Stimulated activated CD4-positive, alpha-beta T cell treated with anti-CD3 and anti-CD28 coated beads, Interleukin-4, amount 100 ng/mL, for 4 hours (primary cell): Measurements from ENCODE around the gene ZNF680.
"Not testable (repeated sequence)": the region's sequence is repeated elsewhere in the genome, so short reads cannot be mapped to it uniquely, and the experiment has no call there.

Source experiments
- DNase-seq, 2 experiments: peaks; one replicate each; pipeline ENCODE4 v3.0.0-alpha.2; 2020

The ZNF680 gene

GRCh38 chr7:64554188-64554587, 8.7 kb downstream of the ZNF680 start:
- not testable (repeated sequence) for DNase-seq

DNA sequence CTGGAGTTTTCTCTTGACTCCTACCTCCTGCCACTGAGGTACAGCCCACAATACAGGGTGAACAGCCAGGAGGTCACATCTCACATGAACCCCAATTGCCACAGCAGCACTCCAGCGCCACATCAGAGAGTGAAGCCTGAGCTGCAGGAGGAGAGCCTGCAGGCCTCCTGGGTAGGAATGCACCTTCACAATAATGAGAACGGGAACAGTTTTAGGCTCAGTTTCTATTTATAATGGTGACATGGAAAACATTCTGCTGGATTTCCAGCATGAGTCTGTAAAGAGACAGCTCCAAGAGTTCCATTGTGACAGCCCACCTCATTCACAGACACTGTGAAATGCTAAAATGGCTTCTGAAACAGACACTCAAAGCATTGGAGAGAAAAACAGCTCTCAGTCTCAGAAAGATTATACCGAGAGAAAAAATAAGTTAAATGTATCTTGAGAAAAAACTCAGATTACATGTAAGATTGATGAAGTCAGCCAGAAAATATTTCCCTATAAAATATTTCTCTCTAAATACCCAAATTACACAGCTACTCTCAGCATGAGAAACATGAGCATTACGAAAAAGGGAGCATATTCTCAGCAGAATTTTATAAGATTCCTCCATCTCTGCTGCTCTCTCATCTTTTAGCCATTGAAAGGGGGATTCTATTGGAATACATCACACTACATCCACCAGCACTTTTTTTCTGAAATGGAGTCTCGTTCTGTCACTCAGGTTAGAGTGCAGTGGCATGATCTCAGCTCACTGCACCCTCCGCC, 11.3 kb downstream of the ZNF680 start:
- DNase-seq = no peak

GRCh38 chr7:64544010-64544409, 18.9 kb downstream of the ZNF680 start:
- no peak for DNase-seq

DNA sequence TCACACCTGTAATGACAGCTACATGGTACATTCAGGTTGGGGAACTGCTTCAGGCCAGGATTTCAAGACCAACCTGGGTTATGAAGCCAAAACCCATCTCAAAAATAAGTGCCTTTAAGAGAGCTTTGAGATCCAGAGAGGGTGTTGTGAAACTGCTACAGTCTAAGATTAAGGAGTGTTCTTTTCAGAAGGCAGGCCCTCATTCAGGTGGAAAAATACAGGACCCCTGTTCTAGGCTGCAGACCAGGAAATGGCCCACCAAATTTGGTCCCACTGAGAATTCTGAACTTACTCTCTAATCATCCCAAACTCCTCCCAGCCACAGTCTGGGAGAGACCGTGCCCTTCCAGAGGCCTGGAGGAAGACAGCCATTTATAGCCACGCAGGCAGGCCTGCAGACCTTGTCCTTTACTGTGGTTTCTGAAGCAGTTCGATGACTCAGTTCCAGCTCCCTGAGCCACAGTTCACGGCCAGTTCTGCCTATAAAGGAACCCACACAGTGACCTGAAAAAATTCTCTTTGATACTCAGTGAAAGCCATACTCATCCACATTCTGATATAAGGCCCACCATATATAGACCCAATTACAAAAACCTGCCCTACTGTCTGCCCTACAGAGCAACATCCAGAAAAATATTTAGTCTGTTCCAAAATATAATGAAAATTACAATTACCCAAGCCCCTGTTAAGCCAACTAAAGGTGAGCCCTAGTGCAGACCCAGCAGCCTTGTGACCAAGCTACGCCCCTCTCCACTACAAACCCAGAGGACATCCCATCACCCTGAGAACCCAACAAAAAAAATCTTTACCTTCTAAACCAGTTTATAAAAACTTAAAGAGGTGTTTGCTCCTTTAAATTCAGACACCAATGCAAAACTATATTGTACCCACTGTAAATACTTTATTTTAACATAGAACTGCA, 21.2 kb downstream of the ZNF680 start:
- no peak for DNase-seq

GRCh38 chr7:64533756-64534155, 29.1 kb downstream of the ZNF680 start:
- DNase-seq = no peak

DNA sequence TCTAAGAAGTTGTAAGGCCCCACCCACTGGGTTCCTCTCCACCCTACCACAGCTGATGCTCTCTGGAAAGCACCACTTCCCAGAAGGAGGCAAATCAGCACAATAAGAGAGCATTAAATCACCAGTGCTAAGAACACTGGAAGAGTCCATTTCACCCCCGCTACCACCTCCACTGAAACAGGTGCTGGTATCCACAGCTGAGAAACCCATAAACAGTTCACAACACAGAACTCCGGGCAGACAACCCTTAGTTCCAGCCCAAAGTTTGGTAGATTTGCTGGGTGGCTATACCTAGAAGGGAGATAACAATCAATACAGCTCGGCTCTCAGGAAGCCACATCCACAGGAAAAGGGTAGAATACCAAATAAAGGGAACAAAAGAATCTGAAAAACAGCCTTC, 34.1 kb downstream of the ZNF680 start:
- no peak for DNase-seq

DNA sequence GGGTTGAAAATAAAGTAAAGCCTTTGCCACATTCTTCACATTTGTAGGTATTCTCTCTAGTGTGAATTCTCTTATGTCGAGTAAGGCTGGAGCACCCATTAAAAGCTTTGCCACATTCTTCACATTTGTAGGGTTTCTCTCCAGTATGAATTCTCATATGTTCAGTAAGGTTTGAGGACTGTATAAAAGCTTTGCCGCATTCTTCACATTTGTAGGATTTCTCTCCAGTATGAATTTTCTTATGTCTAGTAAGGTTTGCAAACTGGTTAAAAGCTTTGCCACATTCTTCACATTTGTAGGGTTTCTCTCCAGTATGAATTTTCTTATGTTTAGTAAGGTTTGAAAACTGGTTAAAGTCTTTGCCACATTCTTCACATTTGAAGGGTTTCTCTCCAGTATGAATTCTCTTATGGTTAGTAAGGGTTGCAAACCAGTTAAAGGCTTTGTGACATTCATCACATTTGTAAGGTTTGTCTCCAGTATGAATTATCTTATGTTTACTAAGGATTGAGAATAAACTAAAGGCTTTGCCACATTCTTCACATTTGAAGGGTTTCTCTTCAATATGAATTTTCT, 41.4 kb downstream of the ZNF680 start:
- no peak for DNase-seq

DNA sequence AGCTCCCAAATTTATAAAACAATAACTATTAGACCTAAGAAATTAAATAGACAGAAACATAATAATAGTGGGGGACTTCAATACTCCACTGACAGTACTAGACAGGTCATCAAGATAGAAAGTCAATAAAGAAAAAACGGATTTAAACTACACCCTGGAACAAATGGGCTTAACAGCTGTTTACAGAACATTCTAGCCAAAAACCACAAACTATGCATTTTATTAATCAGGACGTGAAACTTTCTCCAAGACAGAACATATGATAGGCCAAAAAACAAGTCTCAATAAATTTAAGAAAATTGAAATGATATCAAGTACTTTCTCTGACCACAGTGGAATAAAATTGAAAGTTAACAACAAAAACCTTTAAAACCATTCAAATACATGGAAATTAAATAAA, 46.4 kb downstream of the ZNF680 start:
- no peak for DNase-seq

GRCh38 chr7:64515781-64516180, 47.1 kb downstream of the ZNF680 start:
- no peak for DNase-seq

DNA sequence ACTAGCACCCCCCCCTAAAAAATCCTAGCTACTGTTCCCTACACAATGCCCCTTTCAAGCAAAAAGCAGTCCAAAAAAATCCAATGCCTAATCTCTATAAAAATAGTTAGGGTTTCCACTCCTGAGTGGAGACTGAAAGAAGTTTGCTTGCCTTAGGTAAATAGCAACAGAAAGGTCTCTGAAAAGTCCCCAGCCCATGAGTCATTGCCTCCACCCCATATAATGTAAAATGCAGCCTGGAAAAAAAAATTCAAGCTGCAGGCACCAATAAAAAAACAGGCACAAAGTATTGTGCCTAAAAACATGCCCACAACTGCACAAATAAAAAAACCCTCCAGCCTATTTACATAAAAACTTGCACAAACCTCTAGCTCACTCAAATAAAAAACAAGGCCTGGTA, 47.5 kb downstream of the ZNF680 start:
- DNase-seq = no peak

GRCh38 chr7:64509583-64509982, 53.3 kb downstream of the ZNF680 start:
- no peak for DNase-seq

DNA sequence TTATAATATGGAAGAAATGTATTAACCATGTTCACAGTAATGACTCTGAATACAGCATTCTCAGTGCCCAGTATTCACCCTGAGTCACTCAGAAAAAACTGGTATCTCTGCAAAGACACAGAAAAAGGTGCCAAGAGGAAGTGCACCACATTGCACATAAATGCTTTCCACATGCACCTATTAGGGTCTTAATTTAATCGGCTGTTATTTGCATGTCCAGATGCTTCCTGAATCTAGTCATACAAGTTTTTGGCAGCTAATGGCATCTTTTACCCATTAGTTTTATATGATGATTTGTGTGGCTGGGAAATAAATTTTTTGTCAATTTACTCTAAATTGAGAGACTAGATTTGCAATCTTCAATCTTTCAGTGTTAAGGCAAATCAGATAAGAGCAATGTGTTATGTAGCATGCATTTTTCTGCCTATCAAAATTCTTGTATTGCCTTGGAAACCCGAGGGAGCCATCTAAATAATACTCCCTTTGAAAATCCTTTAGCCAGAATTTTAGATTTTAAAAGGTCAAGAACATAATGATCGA, 58.2 kb downstream of the ZNF680 start:
- DNase-seq = no peak

DNA sequence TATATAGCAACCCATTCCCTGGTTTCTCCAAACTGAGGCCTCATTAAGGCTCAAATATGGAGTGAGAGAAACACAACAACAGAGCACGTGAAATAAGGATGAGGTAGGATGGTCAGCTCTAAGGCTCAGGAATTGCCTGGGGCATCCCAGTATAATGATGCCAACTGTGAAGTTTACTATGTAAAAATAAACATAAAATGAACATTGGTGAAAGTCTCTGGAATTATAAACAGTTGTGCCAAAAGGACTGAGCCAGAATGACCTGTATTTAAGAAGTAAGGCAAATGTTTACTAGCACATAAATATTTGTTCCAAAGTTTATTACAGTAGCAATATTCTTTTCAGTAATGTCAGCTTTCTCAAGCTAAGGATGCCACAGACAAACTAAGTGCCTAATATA, 64.6 kb downstream of the ZNF680 start:
- DNase-seq = no peak

- no peak for DNase-seq
Measured at GRCh38 chr7:64494912-64495461, 67.9 kb downstream of the ZNF680 start.

DNA sequence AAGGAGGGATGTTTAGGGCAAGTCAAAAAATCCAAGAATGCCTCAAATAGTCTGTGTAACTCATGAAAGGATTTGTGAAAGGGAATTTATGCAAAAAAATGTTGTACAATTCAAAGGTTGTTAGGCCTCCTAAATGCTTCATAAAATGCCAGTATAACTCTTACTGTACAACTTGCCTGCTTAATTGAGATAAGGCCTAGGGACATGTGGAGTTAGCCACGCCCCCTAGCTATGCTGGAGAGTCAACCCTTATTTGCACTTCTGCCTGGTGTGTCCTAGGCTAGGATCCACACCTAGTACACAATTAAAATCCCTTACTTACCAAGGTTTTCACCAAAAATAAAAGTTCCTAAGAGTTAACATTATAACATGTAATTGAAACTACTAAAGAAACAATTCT, 77.2 kb downstream of the ZNF680 start:
- no peak for DNase-seq
